ENCODE measurements around the gene PLCL2. TPM values are rescaled to one million over a fixed set of nuclear protein-coding genes. Genes with fewer than 3 reads are reported as not detected.

PLCL2 gene
- total RNA-seq, 3 donors from 2014 or later (not counting 1 experiment from before 2014, with no cell fraction given) = 71.5 to 94.9 (median 84.7) TPM

- no peak for TF ChIP-seq CTCF (IDR thresholded peaks at IDR 0.05)
- intact Hi-C loops (cut with micrococcal nuclease) = loop anchor here (1.0 to 2.0 kb wide), 4 partner anchors 10 to 180 kb away; no protein-coding TSS in a partner anchor
- Histone ChIP-seq H3K9me3 (ENCODE audit: control insufficient read depth, insufficient read depth, low read length) (no peaks in the 10 kb centered on the region), H3K27me3 (ENCODE audit: control insufficient read depth, insufficient read depth, low read length) (no peaks in the 10 kb centered on the region), H3K4me1 (ENCODE audit: control insufficient read depth, insufficient read depth, low read length) (peaks cover 24% of the 10 kb centered on the region), H3K27ac (ENCODE audit: low read length) (peak overlapping the region; percentile 42), H3K36me3 (ENCODE audit: control insufficient read depth, insufficient read depth, low read length) (peaks cover 6% of the 10 kb centered on the region), H3K4me3 (ENCODE audit: low read length) (no peak overlapping the region)
- 13% methylated on average over 3 of the region's 6 CpGs for WGBS (ENCODE audit: insufficient coverage)
- Mint-ChIP-seq H3K4me1 (peaks cover 66 to 67% of the 10 kb centered on the region in 2 donors), H3K9me3 (no peaks in the 10 kb centered on the region), H3K4me3 (peak overlapping the region; percentile 52), H3K27me3 (ENCODE audit: low read depth in 2 of 2) (no peaks in the 10 kb centered on the region), H3K27ac (peak overlapping the region; percentile 86 to 99), H3K36me3 (no peaks in the 10 kb centered on the region)
- DNase-seq (peak; percentile 45 to 80), ATAC-seq (peak; percentile 84 to 93 (median 92))
Observed at GRCh38 chr3:17023006-17023664, 138.4 kb downstream of the PLCL2 start.

GRCh38 chr3:17025594-17026139 is 140.9 kb downstream of the PLCL2 start:
- Mint-ChIP-seq H3K27me3 (ENCODE audit: low read depth in 2 of 2) (no peaks in the 10 kb centered on the region), H3K4me1 (peaks cover 83 to 90% of the 10 kb centered on the region in 2 donors), H3K4me3 (no peak overlapping the region), H3K27ac (peak overlapping the region; percentile 86 to 99), H3K9me3 (no peaks in the 10 kb centered on the region), H3K36me3 (no peaks in the 10 kb centered on the region)
- H3K4me1 ChIP-seq (ENCODE audit: control insufficient read depth, insufficient read depth, low read length) = peaks cover 36% of the 10 kb centered on the region
- no peak overlapping the region for H3K4me3 ChIP-seq (ENCODE audit: low read length)
- no peaks in the 10 kb centered on the region for H3K9me3 ChIP-seq (ENCODE audit: control insufficient read depth, insufficient read depth, low read length)
- 62% methylated on average over 5 of the region's 5 CpGs for WGBS (ENCODE audit: insufficient coverage)
- intact Hi-C loops (cut with micrococcal nuclease) = no loop called here
- DNase-seq = peak; percentile 30 to 45
- TF ChIP-seq CTCF (IDR thresholded peaks at IDR 0.05) = no peak
- H3K27ac ChIP-seq (ENCODE audit: low read length) = no peak overlapping the region
- H3K36me3 ChIP-seq (ENCODE audit: control insufficient read depth, insufficient read depth, low read length) = peaks cover 6% of the 10 kb centered on the region
- peak; percentile 70 to 79 (median 77) for ATAC-seq
- no peaks in the 10 kb centered on the region for H3K27me3 ChIP-seq (ENCODE audit: control insufficient read depth, insufficient read depth, low read length)

GRCh38 chr3:17027318-17027717 is 142.6 kb downstream of the PLCL2 start:
- peaks cover 39% of the 10 kb centered on the region for H3K4me1 ChIP-seq (ENCODE audit: control insufficient read depth, insufficient read depth, low read length)
- H3K4me3 Mint-ChIP-seq = no peak overlapping the region
- peak overlapping the region in 1 of 2 donors; percentile 67 for H3K27ac Mint-ChIP-seq
- intact Hi-C loops (cut with micrococcal nuclease) = no loop called here
- no peak for ATAC-seq
- H3K27me3 ChIP-seq (ENCODE audit: control insufficient read depth, insufficient read depth, low read length) = no peaks in the 10 kb centered on the region
- H3K4me1 Mint-ChIP-seq = peaks cover 78 to 85% of the 10 kb centered on the region in 2 donors
- H3K27me3 Mint-ChIP-seq (ENCODE audit: low read depth in 2 of 2) = no peaks in the 10 kb centered on the region
- peaks cover 6% of the 10 kb centered on the region for H3K36me3 ChIP-seq (ENCODE audit: control insufficient read depth, insufficient read depth, low read length)
- no peaks in the 10 kb centered on the region for H3K9me3 Mint-ChIP-seq
- no peak for DNase-seq
- WGBS (ENCODE audit: insufficient coverage) = 100% methylated on average over 1 of the region's 1 CpG
- no peaks in the 10 kb centered on the region for H3K9me3 ChIP-seq (ENCODE audit: control insufficient read depth, insufficient read depth, low read length)
- H3K27ac ChIP-seq (ENCODE audit: low read length) = no peak overlapping the region
- no peak for TF ChIP-seq CTCF (IDR thresholded peaks at IDR 0.05)
- no peaks in the 10 kb centered on the region for H3K36me3 Mint-ChIP-seq
- no peak overlapping the region for H3K4me3 ChIP-seq (ENCODE audit: low read length)
